Esophagus squamous epithelium (tissue), 5 donors: ENCODE data around the gene HOXC5. TPM values are rescaled to one million over a fixed set of nuclear protein-coding genes. Genes with fewer than 3 reads are reported as not detected.

Source experiments
- DNase-seq: peaks from one replicate; lab custom pipeline; 2025; lab: John Stamatoyannopoulos, UW
- H3K27ac ChIP-seq, 4 donors: fragments of 200-600 bp; sonication (generic); one replicate each; pipeline ENCODE4 v1.5.1; 2016 to 2019; ENCODE audit warnings: mild to moderate bottlenecking in 1 of 4
- H3K27me3 ChIP-seq, 4 donors: fragments of 200-600 bp; sonication (generic); 1 replicate in 3 of 4; 2 replicates in 1 of 4; pipeline versions ENCODE4 v1.5.1 to v1.6.0; 2017 to 2021; ENCODE audit warnings: antibody characterized with exemption in 1 of 4
- H3K36me3 ChIP-seq, 3 donors: fragments of 200-600 bp; sonication (generic); one replicate each; pipeline ENCODE4 v1.5.1; 2016 to 2019
- H3K4me1 ChIP-seq, 3 donors: fragments of 200-600 bp; sonication (generic); one replicate each; pipeline ENCODE4 v1.5.1; 2017 to 2019
- H3K4me3 ChIP-seq, 4 donors: fragments of 200-600 bp; sonication (generic); 1 replicate in 3 of 4; 2 replicates in 1 of 4; pipeline ENCODE4 v1.5.1; 2016 to 2019; ENCODE audit warnings: mild to moderate bottlenecking in 2 of 4, moderate library complexity in 1 of 4
- H3K9me3 ChIP-seq, 3 donors: fragments of 200-600 bp; sonication (generic); one replicate each; pipeline ENCODE4 v1.5.1; 2016 to 2019
- POLR2A ChIP-seq, 4 donors: fragments of 450-650 bp; IDR thresholded peaks; one replicate each; pipeline ENCODE4 v1.6.1; 2017; ENCODE audit warnings: antibody characterized with exemption in 4 of 4, mild to moderate bottlenecking in 4 of 4, moderate library complexity in 3 of 4
- WGBS, 2 donors: methylation state at CpG; one replicate each; pipeline ENCODE4 v1.1.5; 2018; 5-methylcytosine and 5-hydroxymethylcytosine counted together
- intact Hi-C: fragments of 100-400 bp; cut with DNase I; formaldehyde crosslinking; loops from one replicate; pipeline ENCODE4 v1.15.0; 2022
- total RNA-seq, 4 donors: library from RNA; depleted of rRNA; stranded (reverse); fragments of >200 nt; gene quantifications; one replicate each; pipeline ENCODE4 v1.1.0, GENCODE V29; 2016
- TF ChIP-seq, protein P1 (sequence below), 6 experiments: fragments of 450-650 bp in 4 of 6; fragments of 200-600 bp in 2 of 6; sonication (generic) in 2 of 6; IDR thresholded peaks; one replicate each; pipeline ENCODE4 v1.5.1; 2016 to 2019; ENCODE audit warnings: antibody characterized with exemption in 6 of 6, mild to moderate bottlenecking in 4 of 6, moderate library complexity in 4 of 6
- donor health status: DM: yes; HTN: yes; CAD: no.

Gene HOXC5
- total RNA-seq, 4 donors from 2014 or later, result 0.31 to 1.1 TPM; not detected in 2

DNA sequence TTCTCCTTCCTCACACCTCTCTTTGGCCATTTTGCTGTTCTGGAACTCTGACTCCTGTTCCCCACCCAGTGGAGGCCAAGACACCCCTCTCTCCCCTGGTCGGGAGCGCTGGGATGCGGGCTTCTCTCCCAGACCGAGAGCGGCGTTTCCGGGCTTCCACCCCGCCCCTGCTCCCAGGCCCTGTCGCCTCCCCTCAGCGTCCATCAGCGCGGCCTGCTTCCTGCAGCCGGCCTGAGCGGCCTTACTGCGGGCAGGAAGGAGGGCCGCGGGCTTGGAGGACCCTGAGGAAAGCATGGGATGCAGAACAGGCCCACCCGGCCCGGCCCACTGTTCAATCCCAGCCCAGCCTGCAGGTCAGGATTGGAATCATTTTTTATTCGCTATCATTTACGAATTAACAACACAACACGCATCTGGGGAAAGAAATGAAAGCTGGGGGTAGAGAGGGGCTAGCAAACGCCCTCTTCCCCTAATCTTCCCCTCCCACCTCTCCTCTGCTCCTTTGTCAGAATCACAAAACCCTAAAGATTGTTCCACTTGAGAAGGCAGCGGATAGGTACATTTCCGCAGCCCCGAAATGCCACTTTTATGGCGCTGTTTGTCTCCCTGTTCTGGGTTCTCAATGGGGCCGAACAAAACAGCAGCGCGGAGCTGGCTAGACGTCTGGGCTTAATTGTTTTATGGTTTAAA, 27.9 kb upstream of the HOXC5 start:
- 32 to 34% methylated on average over 15 to 21 of the region's 31 CpGs for WGBS, 2 donors
- Histone ChIP-seq H3K36me3 (no peaks in the 10 kb centered on the region), H3K27ac (no peak overlapping the region), H3K27me3 (peaks cover 9 to 100% (median 65%) of the 10 kb centered on the region in 4 donors), H3K4me1 (peaks cover 16 to 37% (median 25%) of the 10 kb centered on the region in 3 donors), H3K9me3 (no peaks in the 10 kb centered on the region), H3K4me3 (no peak overlapping the region)
- no peak for DNase-seq
- TF ChIP-seq, protein P1, sequence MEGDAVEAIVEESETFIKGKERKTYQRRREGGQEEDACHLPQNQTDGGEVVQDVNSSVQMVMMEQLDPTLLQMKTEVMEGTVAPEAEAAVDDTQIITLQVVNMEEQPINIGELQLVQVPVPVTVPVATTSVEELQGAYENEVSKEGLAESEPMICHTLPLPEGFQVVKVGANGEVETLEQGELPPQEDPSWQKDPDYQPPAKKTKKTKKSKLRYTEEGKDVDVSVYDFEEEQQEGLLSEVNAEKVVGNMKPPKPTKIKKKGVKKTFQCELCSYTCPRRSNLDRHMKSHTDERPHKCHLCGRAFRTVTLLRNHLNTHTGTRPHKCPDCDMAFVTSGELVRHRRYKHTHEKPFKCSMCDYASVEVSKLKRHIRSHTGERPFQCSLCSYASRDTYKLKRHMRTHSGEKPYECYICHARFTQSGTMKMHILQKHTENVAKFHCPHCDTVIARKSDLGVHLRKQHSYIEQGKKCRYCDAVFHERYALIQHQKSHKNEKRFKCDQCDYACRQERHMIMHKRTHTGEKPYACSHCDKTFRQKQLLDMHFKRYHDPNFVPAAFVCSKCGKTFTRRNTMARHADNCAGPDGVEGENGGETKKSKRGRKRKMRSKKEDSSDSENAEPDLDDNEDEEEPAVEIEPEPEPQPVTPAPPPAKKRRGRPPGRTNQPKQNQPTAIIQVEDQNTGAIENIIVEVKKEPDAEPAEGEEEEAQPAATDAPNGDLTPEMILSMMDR (IDR thresholded peaks at IDR 0.05), result no peak
- TF ChIP-seq POLR2A (IDR thresholded peaks at IDR 0.05), result no peak
- intact Hi-C loops, result loop anchor here (5.0 kb wide), 1 partner anchor 197 kb away; no protein-coding TSS in a partner anchor

DNA sequence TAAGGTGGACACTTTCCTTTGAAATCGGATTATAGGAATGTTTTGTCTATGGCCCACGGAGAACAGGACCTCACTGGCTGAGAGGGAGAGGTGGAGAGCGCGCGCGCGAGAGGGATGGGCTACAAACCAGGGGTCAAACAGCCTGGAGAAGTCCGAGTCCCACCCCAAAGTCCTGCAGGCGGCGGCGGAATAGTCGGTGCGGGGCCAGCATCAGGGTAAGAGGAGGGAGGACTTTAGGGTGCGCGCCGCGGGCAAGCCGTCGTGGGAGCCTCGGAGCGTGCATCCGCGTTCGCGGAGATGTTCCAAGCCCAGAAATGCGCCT, 27.4 kb upstream of the HOXC5 start:
- WGBS, 2 donors, result 4 to 14% methylated on average over 20 to 26 of the region's 26 CpGs
- intact Hi-C loops, result loop anchor here (5.0 kb wide), 1 partner anchor 197 kb away; no protein-coding TSS in a partner anchor
- Histone ChIP-seq H3K27ac (no peak overlapping the region), H3K27me3 (peaks cover 7 to 100% (median 63%) of the 10 kb centered on the region in 4 donors), H3K9me3 (no peaks in the 10 kb centered on the region), H3K4me1 (peaks cover 12 to 32% (median 22%) of the 10 kb centered on the region in 3 donors), H3K36me3 (no peaks in the 10 kb centered on the region), H3K4me3 (no peak overlapping the region)
- TF ChIP-seq, protein P1 (IDR thresholded peaks at IDR 0.05), result no peak
- no peak for TF ChIP-seq POLR2A (IDR thresholded peaks at IDR 0.05)
- DNase-seq, result no peak

DNA sequence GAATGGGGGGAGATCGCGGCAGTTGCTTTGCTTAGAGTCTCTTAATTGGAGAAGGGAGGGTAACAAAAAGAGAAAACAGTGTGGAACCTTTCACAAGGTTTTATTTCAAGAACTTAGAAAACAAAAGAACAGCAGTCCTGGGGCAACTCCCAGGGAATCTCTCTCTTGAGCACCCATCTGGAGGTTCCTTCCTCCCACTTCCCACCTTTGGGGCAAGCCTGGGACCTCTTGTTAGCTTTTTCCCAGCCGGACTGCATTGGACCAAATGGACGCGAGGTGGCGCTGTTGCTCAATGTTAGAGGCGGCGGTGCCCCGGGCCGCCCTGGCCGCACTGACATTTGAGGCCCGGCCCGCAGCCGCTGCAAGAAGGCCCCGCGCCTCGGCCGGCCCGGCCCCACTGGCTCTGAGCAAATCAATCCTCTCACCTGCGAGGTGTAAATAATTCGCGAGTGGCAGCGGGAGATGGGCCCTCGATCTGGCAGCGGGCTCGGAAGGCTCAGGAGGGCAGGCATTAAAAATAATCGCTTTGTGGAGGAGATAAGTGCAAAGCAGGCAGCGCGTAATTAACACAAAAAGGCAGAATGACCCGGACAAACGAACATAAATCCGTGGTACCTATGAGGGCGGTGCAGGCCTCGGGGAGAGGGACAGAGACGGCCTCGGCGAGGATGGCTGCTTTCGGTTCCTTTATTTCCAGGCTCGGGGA, 26.8 kb upstream of the HOXC5 start:
- TF ChIP-seq POLR2A (IDR thresholded peaks at IDR 0.05), result no peak
- TF ChIP-seq, protein P1 (IDR thresholded peaks at IDR 0.05), result peak; percentile 78 to 97 (median 94)
- peak; percentile 22 for DNase-seq
- 7 to 20% methylated on average over 19 to 28 of the region's 39 CpGs for WGBS, 2 donors
- no peaks in the 10 kb centered on the region for H3K36me3 ChIP-seq
- peak overlapping the region in 3 of 4 donors; percentile 20 to 53 (median 30) for H3K4me3 ChIP-seq
- H3K27me3 ChIP-seq, result peaks cover 5 to 100% (median 60%) of the 10 kb centered on the region in 4 donors
- H3K9me3 ChIP-seq, result no peaks in the 10 kb centered on the region
- H3K4me1 ChIP-seq, result peaks cover 8 to 30% (median 17%) of the 10 kb centered on the region in 3 donors
- intact Hi-C loops, result loop anchor here (5.0 kb wide), 1 partner anchor 196 kb away; no protein-coding TSS in a partner anchor
- no peak overlapping the region for H3K27ac ChIP-seq

DNA sequence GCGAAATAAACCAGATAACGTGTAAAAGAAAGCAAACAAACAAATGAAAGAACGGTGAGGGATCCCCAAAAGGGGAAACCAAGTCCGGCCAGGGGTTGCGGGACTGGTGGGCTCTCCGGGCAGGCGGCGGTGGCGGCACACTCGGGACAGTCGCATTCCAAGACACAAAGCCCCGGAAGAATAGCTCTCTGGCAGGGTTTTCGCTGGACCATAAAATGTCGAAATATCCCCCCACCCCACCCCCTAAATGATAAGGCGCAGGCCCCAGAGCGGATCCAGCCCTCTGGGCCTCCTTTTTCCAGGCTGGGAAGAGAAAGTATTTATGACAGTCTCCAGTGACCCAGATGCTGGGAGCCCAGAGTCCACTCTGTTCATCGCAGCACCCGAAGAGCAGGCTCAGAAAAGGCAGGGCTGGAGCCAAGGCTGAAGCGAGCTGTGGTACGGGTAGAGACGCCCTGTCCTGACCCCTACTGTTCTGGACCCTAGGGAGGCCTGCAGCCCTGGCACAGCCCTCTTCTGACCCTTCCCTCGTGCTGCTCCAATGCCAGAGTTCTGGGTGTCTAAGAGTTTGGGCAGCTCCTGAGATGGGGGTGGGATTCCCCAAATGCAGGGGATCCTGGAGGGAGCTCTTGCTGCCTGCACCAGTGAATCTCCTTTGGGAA, 26.2 kb upstream of the HOXC5 start:
- no peak overlapping the region for H3K27ac ChIP-seq
- H3K9me3 ChIP-seq, result no peaks in the 10 kb centered on the region
- 24 to 47% methylated on average over 11 to 18 of the region's 22 CpGs for WGBS, 2 donors
- H3K4me1 ChIP-seq, result peaks cover 8 to 36% (median 17%) of the 10 kb centered on the region in 3 donors
- no peak for TF ChIP-seq POLR2A (IDR thresholded peaks at IDR 0.05)
- TF ChIP-seq, protein P1 (IDR thresholded peaks at IDR 0.05), result no peak
- DNase-seq, result no peak
- peaks cover 5 to 100% (median 59%) of the 10 kb centered on the region in 4 donors for H3K27me3 ChIP-seq
- intact Hi-C loops, result loop anchor here (5.0 kb wide), 1 partner anchor 196 kb away; no protein-coding TSS in a partner anchor
- H3K36me3 ChIP-seq, result no peaks in the 10 kb centered on the region
- peak overlapping the region in 3 of 4 donors; percentile 20 to 53 (median 30) for H3K4me3 ChIP-seq
